ENCODE measurements around the gene RUNDC3A.

DNA sequence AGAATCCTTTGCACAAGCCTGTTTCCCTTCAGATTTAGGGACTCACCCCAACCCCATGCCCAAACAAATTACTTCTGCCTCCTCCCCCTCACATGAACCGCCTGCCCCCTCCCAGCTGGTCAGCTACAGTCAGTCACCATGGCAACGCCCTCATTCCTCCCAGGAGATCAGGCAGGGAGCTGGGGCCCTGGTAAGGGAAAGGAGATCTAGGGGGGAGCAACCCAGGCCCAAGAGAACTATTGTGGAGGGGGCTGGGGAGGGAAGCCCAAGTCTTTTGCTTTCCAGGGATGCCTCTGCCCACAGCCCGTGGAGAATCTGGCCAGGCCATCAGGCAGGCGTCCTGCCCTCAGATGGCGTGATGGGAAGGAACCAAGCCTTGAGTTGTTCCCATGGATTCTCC, 52.4 kb downstream of the RUNDC3A start:
- TF ChIP-seq, protein P1, sequence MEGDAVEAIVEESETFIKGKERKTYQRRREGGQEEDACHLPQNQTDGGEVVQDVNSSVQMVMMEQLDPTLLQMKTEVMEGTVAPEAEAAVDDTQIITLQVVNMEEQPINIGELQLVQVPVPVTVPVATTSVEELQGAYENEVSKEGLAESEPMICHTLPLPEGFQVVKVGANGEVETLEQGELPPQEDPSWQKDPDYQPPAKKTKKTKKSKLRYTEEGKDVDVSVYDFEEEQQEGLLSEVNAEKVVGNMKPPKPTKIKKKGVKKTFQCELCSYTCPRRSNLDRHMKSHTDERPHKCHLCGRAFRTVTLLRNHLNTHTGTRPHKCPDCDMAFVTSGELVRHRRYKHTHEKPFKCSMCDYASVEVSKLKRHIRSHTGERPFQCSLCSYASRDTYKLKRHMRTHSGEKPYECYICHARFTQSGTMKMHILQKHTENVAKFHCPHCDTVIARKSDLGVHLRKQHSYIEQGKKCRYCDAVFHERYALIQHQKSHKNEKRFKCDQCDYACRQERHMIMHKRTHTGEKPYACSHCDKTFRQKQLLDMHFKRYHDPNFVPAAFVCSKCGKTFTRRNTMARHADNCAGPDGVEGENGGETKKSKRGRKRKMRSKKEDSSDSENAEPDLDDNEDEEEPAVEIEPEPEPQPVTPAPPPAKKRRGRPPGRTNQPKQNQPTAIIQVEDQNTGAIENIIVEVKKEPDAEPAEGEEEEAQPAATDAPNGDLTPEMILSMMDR (IDR thresholded peaks at IDR 0.05), result no peak
- no peak for TF ChIP-seq POLR2A (IDR thresholded peaks at IDR 0.05)

Measured in thyroid gland (tissue), 4 donors.